Left ventricle myocardium inferior (tissue), 1 donor: ENCODE measurements around the gene ATXN7L1. TPM values are rescaled to one million over a fixed set of nuclear protein-coding genes. Genes with fewer than 3 reads are reported as not detected.

Experiments used
- DNase-seq: peaks from one replicate; pipeline ENCODE4 v3.0.0-alpha.2; 2020
- H3K27ac ChIP-seq: fragments of 200-600 bp; replicated peaks from 2 replicates; pipeline ENCODE4 v1.8.0; 2021
- H3K27me3 ChIP-seq: fragments of 200-600 bp; 2 replicates; pipeline ENCODE4 v1.8.0; 2021; ENCODE audit warnings: low read depth
- H3K36me3 ChIP-seq: fragments of 200-600 bp; 2 replicates; pipeline ENCODE4 v1.8.0; 2021
- H3K4me1 ChIP-seq: fragments of 200-600 bp; 2 replicates; pipeline ENCODE4 v1.8.0; 2021
- H3K4me3 ChIP-seq: fragments of 200-600 bp; 2 replicates; pipeline ENCODE4 v1.8.0; 2021; ENCODE audit warnings: mild to moderate bottlenecking, moderate library complexity
- H3K9me3 ChIP-seq: fragments of 200-600 bp; replicated peaks from 2 replicates; pipeline ENCODE4 v1.8.0; 2021
- CTCF ChIP-seq: fragments of 200-600 bp; IDR thresholded peaks from 2 replicates; pipeline ENCODE4 v1.8.0; 2021; ENCODE audit warnings: antibody characterized with exemption, mild to moderate bottlenecking, borderline replicate concordance
- intact Hi-C: fragments of 100-400 bp; cut with micrococcal nuclease; formaldehyde crosslinking; loops from one replicate; pipeline ENCODE4 v1.11.0; 2022
- total RNA-seq: library from RNA; stranded (reverse); fragmentation: NEBNext Ultra II Directional; extraction: Animal tissue kit (Norgen Biotek cat#: 25700); gene quantifications from one replicate; pipeline ENCODE4 v1.2.1, GENCODE V29; 2021
- donor health status: DM: no; HTN: yes; CAD: no; lungs with severe emphysema.

Gene ATXN7L1
- total RNA-seq, 1 donor from 2014 or later, result 6.2 TPM

- Histone ChIP-seq H3K27me3 (no peaks in the 10 kb centered on the region), H3K4me3 (no peak overlapping the region), H3K9me3 (no peaks in the 10 kb centered on the region), H3K36me3 (no peaks in the 10 kb centered on the region), H3K27ac (no peak overlapping the region), H3K4me1 (peaks cover 7% of the 10 kb centered on the region)
- DNase-seq, result no peak
- intact Hi-C loops, result loop anchor here (10.0 kb wide), 1 partner anchor 106 kb away; the partner anchor contains the start of gene ATXN7L1
- TF ChIP-seq CTCF, result no peak
These were observed 107.4 kb downstream of the ATXN7L1 start for GRCh38 chr7:105768898-105769507.

GRCh38 chr7:105768117-105768516 lies 108.3 kb downstream of the ATXN7L1 start:
- no peak overlapping the region for H3K27ac ChIP-seq
- no peak overlapping the region for H3K4me3 ChIP-seq
- H3K27me3 ChIP-seq, result no peaks in the 10 kb centered on the region
- peaks cover 4% of the 10 kb centered on the region for H3K4me1 ChIP-seq
- no peaks in the 10 kb centered on the region for H3K36me3 ChIP-seq
- intact Hi-C loops, result loop anchor here (10.0 kb wide), 1 partner anchor 107 kb away; the partner anchor contains the start of gene ATXN7L1
- H3K9me3 ChIP-seq, result no peaks in the 10 kb centered on the region
- DNase-seq, result no peak
- no peak for TF ChIP-seq CTCF

- intact Hi-C loops, result loop anchor here (10.0 kb wide), 1 partner anchor 108 kb away; the partner anchor contains the start of gene ATXN7L1
- Histone ChIP-seq H3K9me3 (no peaks in the 10 kb centered on the region), H3K4me3 (no peak overlapping the region), H3K27me3 (no peaks in the 10 kb centered on the region), H3K27ac (no peak overlapping the region), H3K4me1 (no peaks in the 10 kb centered on the region), H3K36me3 (no peaks in the 10 kb centered on the region)
- no peak for TF ChIP-seq CTCF
- no peak for DNase-seq
These were observed 109.9 kb downstream of the ATXN7L1 start for GRCh38 chr7:105766421-105767073.

GRCh38 chr7:105765846-105766245 lies 110.6 kb downstream of the ATXN7L1 start:
- no peaks in the 10 kb centered on the region for H3K4me1 ChIP-seq
- intact Hi-C loops, result loop anchor here (10.0 kb wide), 1 partner anchor 109 kb away; the partner anchor contains the start of gene ATXN7L1

GRCh38 chr7:105764506-105764905 lies 111.9 kb downstream of the ATXN7L1 start:
- Histone ChIP-seq H3K4me3 (no peak overlapping the region), H3K9me3 (no peaks in the 10 kb centered on the region), H3K27ac (no peak overlapping the region), H3K4me1 (no peaks in the 10 kb centered on the region), H3K27me3 (no peaks in the 10 kb centered on the region), H3K36me3 (no peaks in the 10 kb centered on the region)
- intact Hi-C loops, result loop anchor here (10.0 kb wide), 1 partner anchor 110 kb away; the partner anchor contains the start of gene ATXN7L1
- DNase-seq, result no peak
- no peak for TF ChIP-seq CTCF

More at GRCh38 chr7:105765846-105766245, 110.6 kb downstream of the ATXN7L1 start:
- no peaks in the 10 kb centered on the region for H3K27me3 ChIP-seq
- no peak overlapping the region for H3K27ac ChIP-seq
- no peak for DNase-seq
- no peak for TF ChIP-seq CTCF
- no peak overlapping the region for H3K4me3 ChIP-seq
- H3K36me3 ChIP-seq, result no peaks in the 10 kb centered on the region
- H3K9me3 ChIP-seq, result no peaks in the 10 kb centered on the region
